Parathyroid adenoma (tissue), 2 donors: ENCODE results near the gene TMEM178B.

Source experiments
- H2AFZ ChIP-seq: fragments of 300-600 bp; sonication (generic); one replicate; pipeline ENCODE4 v1.7.0; 2017; ENCODE audit warnings: antibody characterized with exemption, mild to moderate bottlenecking
- H3K27ac ChIP-seq: fragments of 300-600 bp; sonication (generic); one replicate; pipeline ENCODE4 v1.7.0; 2017
- H3K27me3 ChIP-seq: fragments of 300-600 bp; sonication (generic); one replicate; pipeline ENCODE4 v1.7.0; 2017; ENCODE audit warnings: low read length; ENCODE audit not compliant: control insufficient read depth, insufficient read depth
- H3K36me3 ChIP-seq: fragments of 300-600 bp; sonication (generic); one replicate; pipeline ENCODE4 v1.7.0; 2017; ENCODE audit warnings: low read length; ENCODE audit not compliant: control insufficient read depth, insufficient read depth
- H3K4me1 ChIP-seq: fragments of 300-600 bp; sonication (generic); one replicate; pipeline ENCODE4 v1.7.0; 2017; ENCODE audit warnings: control low read depth
- H3K4me2 ChIP-seq: fragments of 300-600 bp; sonication (generic); one replicate; pipeline ENCODE4 v1.7.0; 2017; ENCODE audit warnings: low read length
- H3K4me3 ChIP-seq: fragments of 300-600 bp; sonication (generic); one replicate; pipeline ENCODE4 v1.7.0; 2017; ENCODE audit warnings: low read depth, low read length
- H3K79me2 ChIP-seq: fragments of 300-600 bp; sonication (generic); one replicate; pipeline ENCODE4 v1.7.0; 2017; ENCODE audit warnings: control low read depth
- H3K9ac ChIP-seq: fragments of 300-600 bp; sonication (generic); one replicate; pipeline ENCODE4 v1.7.0; 2017; ENCODE audit warnings: mild to moderate bottlenecking
- H3K9me3 ChIP-seq: fragments of 300-600 bp; sonication (generic); one replicate; pipeline ENCODE4 v1.7.0; 2017; ENCODE audit warnings: low read length; ENCODE audit not compliant: control insufficient read depth
- CTCF ChIP-seq: fragments of 300-600 bp; sonication (generic); IDR thresholded peaks from one replicate; pipeline ENCODE4 v1.7.0; 2017; ENCODE audit warnings: antibody characterized with exemption, mild to moderate bottlenecking
- donor health status: primary hyperparathyroidism.

Gene TMEM178B

GRCh38 chr7:141210862-141211261, 137.0 kb downstream of the TMEM178B start:
- H3K9ac ChIP-seq = no peak overlapping the region
- H3K4me3 ChIP-seq = no peak overlapping the region
- no peak for TF ChIP-seq CTCF
- peaks cover 33% of the 10 kb centered on the region for H3K79me2 ChIP-seq
- H2AFZ ChIP-seq = no peak overlapping the region
- H3K27me3 ChIP-seq = no peaks in the 10 kb centered on the region
- no peak overlapping the region for H3K27ac ChIP-seq
- H3K9me3 ChIP-seq = no peaks in the 10 kb centered on the region
- peaks cover 6% of the 10 kb centered on the region for H3K4me1 ChIP-seq
- no peaks in the 10 kb centered on the region for H3K36me3 ChIP-seq
- H3K4me2 ChIP-seq = no peak overlapping the region

GRCh38 chr7:141213226-141213625, 139.4 kb downstream of the TMEM178B start:
- H3K4me2 ChIP-seq = no peak overlapping the region
- no peak overlapping the region for H3K9ac ChIP-seq
- H3K79me2 ChIP-seq = peaks cover 29% of the 10 kb centered on the region
- no peaks in the 10 kb centered on the region for H3K9me3 ChIP-seq
- H3K27ac ChIP-seq = no peak overlapping the region
- no peak overlapping the region for H2AFZ ChIP-seq
- TF ChIP-seq CTCF = no peak
- peaks cover 2% of the 10 kb centered on the region for H3K4me1 ChIP-seq
- H3K4me3 ChIP-seq = no peak overlapping the region
- no peaks in the 10 kb centered on the region for H3K27me3 ChIP-seq
- H3K36me3 ChIP-seq = no peaks in the 10 kb centered on the region

- H3K27me3 ChIP-seq = no peaks in the 10 kb centered on the region
- H3K4me3 ChIP-seq = no peak overlapping the region
- H3K4me1 ChIP-seq = peaks cover 4% of the 10 kb centered on the region
- no peaks in the 10 kb centered on the region for H3K36me3 ChIP-seq
- H3K4me2 ChIP-seq = no peak overlapping the region
- no peak overlapping the region for H2AFZ ChIP-seq
- no peak overlapping the region for H3K27ac ChIP-seq
- H3K79me2 ChIP-seq = peaks cover 23% of the 10 kb centered on the region
- TF ChIP-seq CTCF = no peak
- H3K9ac ChIP-seq = no peak overlapping the region
- no peaks in the 10 kb centered on the region for H3K9me3 ChIP-seq
Measured at GRCh38 chr7:141217938-141218337, 144.1 kb downstream of the TMEM178B start.

- Histone ChIP-seq H3K4me3 (no peak overlapping the region), H3K79me2 (peaks cover 21% of the 10 kb centered on the region), H3K9ac (no peak overlapping the region), H3K27ac (no peak overlapping the region), H3K36me3 (no peaks in the 10 kb centered on the region), H3K4me2 (no peak overlapping the region), H3K4me1 (peaks cover 4% of the 10 kb centered on the region), H2AFZ (no peak overlapping the region), H3K27me3 (no peaks in the 10 kb centered on the region), H3K9me3 (no peaks in the 10 kb centered on the region)
- TF ChIP-seq CTCF = no peak
Measured at GRCh38 chr7:141218941-141219340, 145.1 kb downstream of the TMEM178B start.

GRCh38 chr7:141220263-141220880, 146.5 kb downstream of the TMEM178B start:
- Histone ChIP-seq H3K9ac (no peak overlapping the region), H3K9me3 (no peaks in the 10 kb centered on the region), H3K4me2 (no peak overlapping the region), H3K27ac (no peak overlapping the region), H3K4me1 (peaks cover 16% of the 10 kb centered on the region), H3K4me3 (no peak overlapping the region), H3K36me3 (no peaks in the 10 kb centered on the region), H3K79me2 (peaks cover 15% of the 10 kb centered on the region), H3K27me3 (no peaks in the 10 kb centered on the region), H2AFZ (no peak overlapping the region)
- TF ChIP-seq CTCF = peak; percentile 45
